Measurements from ENCODE around the gene ESR1.

ESR1 gene

DNA sequence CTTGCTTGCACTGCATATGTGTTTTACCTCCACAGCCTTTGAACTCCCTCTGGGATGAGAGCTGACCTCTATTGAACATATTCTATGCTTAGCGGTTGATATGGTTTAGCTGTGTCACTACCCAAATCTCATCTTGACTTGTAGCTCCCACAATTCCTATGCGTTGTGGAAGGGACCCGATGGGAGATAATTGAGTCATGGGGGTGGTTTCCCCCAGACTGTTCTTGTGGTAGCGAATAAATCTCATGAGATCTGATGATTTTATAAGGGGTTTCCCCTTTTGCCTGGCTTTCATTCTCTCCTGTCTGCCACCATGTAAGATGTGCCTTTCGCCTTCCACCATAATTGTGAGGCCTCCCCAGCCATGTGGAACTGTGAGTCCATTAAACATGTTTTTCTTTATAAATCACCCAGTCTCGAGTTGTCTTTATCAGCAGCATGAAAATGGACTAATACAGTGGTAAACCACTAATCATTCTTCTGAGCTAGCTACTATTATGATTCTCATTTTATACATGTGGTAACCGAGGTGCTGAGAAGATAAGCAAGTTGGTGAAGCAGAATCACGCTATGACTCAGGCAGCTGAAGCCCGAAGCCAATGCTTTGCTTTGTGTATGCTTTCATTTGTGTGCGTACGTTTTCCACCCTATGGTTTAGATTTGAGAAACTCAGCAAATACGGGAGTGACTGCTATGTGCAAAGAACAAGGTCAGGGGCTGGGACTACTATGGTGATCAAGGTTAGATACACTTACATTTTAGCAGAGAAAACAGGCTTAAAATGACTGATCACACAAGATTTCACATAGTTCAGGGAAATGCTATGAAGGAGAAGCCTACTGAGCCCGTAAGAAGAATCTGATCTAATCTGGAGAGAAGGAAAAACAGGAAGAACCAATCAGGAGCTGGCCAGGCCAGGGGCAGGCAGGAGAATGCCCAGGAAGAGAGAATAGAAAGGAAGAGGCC is 363.5 kb downstream of the ESR1 start:
- no peak overlapping the region for H3K27ac ChIP-seq
- no peaks in the 10 kb centered on the region for H3K27me3 ChIP-seq
- peaks cover 6% of the 10 kb centered on the region; the same call in 1 of the 2 replicates for H3K4me1 ChIP-seq
- TF ChIP-seq Cebpa-rat (IDR thresholded peaks at IDR 0.05) = no peak
- peaks cover 40% of the 10 kb centered on the region for H3K36me3 ChIP-seq
- H3K4me2 ChIP-seq = no peak overlapping the region
- no peak overlapping the region for H3K4me3 ChIP-seq
- H4K20me1 ChIP-seq = no peaks in the 10 kb centered on the region
- H3K9ac ChIP-seq = no peak overlapping the region
- peaks cover 6% of the 10 kb centered on the region; the same call in 1 of the 2 replicates for H3K9me3 ChIP-seq

DNA sequence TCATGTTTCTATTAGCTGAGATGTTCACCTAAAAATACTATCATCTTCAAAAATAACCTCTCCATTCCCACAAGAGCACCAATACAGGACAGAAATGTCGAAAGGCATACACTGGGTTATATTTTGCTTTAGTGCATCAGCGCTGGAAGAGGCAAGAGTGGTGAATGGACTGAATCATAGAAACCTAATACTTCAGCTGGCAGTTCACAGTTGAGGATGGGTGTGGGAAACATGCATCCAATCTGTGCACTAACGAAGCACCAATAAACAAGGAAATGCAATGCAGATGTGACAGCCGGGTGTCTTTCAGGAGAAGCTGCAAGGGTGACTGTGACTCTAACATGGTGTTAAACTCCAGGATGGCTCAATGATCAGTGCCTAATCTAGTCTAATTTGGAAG is 365.8 kb downstream of the ESR1 start:
- no peak overlapping the region for H3K27ac ChIP-seq
- H4K20me1 ChIP-seq = no peaks in the 10 kb centered on the region
- H3K27me3 ChIP-seq = no peaks in the 10 kb centered on the region
- H3K4me3 ChIP-seq = no peak overlapping the region
- H3K9me3 ChIP-seq = peaks cover 6% of the 10 kb centered on the region; the same call in 1 of the 2 replicates
- peaks cover 40% of the 10 kb centered on the region for H3K36me3 ChIP-seq
- H3K4me2 ChIP-seq = no peak overlapping the region
- H3K9ac ChIP-seq = no peak overlapping the region
- no peak for TF ChIP-seq Cebpa-rat (IDR thresholded peaks at IDR 0.05)
- peaks cover 6% of the 10 kb centered on the region; the same call in 1 of the 2 replicates for H3K4me1 ChIP-seq

DNA sequence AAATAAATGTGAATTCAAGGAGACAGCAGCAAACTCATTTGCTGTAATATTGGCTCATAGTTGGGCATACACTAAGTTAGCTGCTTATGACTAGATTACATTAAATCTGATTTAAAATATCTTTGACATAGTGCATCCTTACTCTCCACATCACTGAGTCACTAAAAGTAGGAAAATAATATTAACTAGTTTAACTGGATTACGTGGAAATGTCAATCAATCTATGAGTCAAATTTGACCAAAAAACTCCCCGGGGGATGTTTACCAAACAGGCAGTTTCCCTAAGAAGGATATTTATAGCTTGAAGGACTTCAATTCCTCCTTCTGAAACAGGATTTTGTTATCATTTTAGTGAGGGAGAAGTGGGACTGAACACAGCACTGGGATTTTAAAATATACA is 366.5 kb downstream of the ESR1 start:
- TF ChIP-seq Cebpa-rat (IDR thresholded peaks at IDR 0.05) = no peak
- peaks cover 41% of the 10 kb centered on the region for H3K36me3 ChIP-seq
- H3K9ac ChIP-seq = no peak overlapping the region
- peaks cover 6% of the 10 kb centered on the region; the same call in 1 of the 2 replicates for H3K9me3 ChIP-seq
- no peak overlapping the region for H3K4me3 ChIP-seq
- H4K20me1 ChIP-seq = no peaks in the 10 kb centered on the region
- H3K4me1 ChIP-seq = peaks cover 6% of the 10 kb centered on the region; the same call in 1 of the 2 replicates
- no peaks in the 10 kb centered on the region for H3K27me3 ChIP-seq
- no peak overlapping the region for H3K27ac ChIP-seq
- no peak overlapping the region for H3K4me2 ChIP-seq

DNA sequence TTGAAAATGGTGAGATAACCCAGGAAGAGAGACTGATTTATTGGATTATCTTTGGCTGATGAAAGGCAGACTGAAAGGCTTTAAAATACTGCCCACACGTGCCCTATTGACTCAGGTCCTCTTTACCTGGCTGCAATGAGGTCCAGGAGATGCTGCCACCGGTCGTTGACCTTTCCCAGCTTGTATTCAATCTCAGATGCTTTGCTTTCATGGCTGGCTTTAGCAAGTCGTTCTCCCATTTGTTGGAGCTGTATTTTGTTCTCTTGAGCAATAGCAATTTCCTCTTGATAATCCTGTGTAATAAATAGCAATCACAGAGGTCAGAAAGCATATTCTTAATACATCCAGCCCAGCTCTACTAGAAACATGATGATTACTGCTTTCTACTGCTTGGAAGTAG is 368.8 kb downstream of the ESR1 start:
- Histone ChIP-seq H3K36me3 (peaks cover 40% of the 10 kb centered on the region), H3K9ac (no peak overlapping the region), H3K4me2 (no peak overlapping the region), H3K27ac (no peak overlapping the region), H3K4me3 (no peak overlapping the region), H3K9me3 (no peaks in the 10 kb centered on the region; the same call in 1 of the 2 replicates), H4K20me1 (no peaks in the 10 kb centered on the region), H3K4me1 (peaks cover 6% of the 10 kb centered on the region; the same call in 1 of the 2 replicates), H3K27me3 (no peaks in the 10 kb centered on the region)
- no peak for TF ChIP-seq Cebpa-rat (IDR thresholded peaks at IDR 0.05)

All from BLaER1 (cell line).